Activated T-helper 2 cell treated with anti-CD3 and anti-CD28 coated beads, Interferon-gamma antibody, Interleukin-2, Interleukin-4, amounts not matched to agents 10 μg/mL and 5 μg/mL and 100 μg/mL, durations not matched to agents 14 hours and 24 hours and 36 hours (primary cell): ENCODE data around the gene BASP1. TPM values are rescaled to one million over a fixed set of nuclear protein-coding genes. Genes with fewer than 3 reads are reported as not detected.
"Not testable (repeated sequence)": the region's sequence is repeated elsewhere in the genome, so short reads cannot be mapped to it uniquely, and the experiment has no call there.

Experiments used
- DNase-seq: peaks from one replicate; pipeline ENCODE4 v3.0.0; 2021; ENCODE audit warnings: low spot score
- H3K27ac Mint-ChIP-seq: one replicate; pipeline ENCODE4 v1.8.0; 2021; ENCODE audit warnings: mixed read lengths
- H3K27me3 Mint-ChIP-seq: one replicate; pipeline ENCODE4 v1.8.0; 2021; ENCODE audit warnings: low read depth, mixed read lengths
- H3K36me3 Mint-ChIP-seq: one replicate; pipeline ENCODE4 v1.8.0; 2021; ENCODE audit warnings: low read depth, mixed read lengths
- H3K4me1 Mint-ChIP-seq: one replicate; pipeline ENCODE4 v1.8.0; 2021; ENCODE audit warnings: low read depth, mixed read lengths
- H3K4me3 Mint-ChIP-seq: one replicate; pipeline ENCODE4 v1.8.0; 2021; ENCODE audit warnings: low read depth, mild to moderate bottlenecking, moderate library complexity, mixed read lengths
- H3K9me3 Mint-ChIP-seq: one replicate; pipeline ENCODE4 v1.8.0; 2021; ENCODE audit warnings: mixed read lengths
- intact Hi-C: fragments of 100-400 bp; cut with micrococcal nuclease; formaldehyde crosslinking; loops from one replicate; pipeline ENCODE4 v1.15.1; 2023
- total RNA-seq: library from RNA; stranded (reverse); gene quantifications from 2 replicates; pipeline ENCODE4 v1.2.3, GENCODE V29; 2022

Gene BASP1
- total RNA-seq, 1 donor from 2014 or later: 0.73 TPM

DNA sequence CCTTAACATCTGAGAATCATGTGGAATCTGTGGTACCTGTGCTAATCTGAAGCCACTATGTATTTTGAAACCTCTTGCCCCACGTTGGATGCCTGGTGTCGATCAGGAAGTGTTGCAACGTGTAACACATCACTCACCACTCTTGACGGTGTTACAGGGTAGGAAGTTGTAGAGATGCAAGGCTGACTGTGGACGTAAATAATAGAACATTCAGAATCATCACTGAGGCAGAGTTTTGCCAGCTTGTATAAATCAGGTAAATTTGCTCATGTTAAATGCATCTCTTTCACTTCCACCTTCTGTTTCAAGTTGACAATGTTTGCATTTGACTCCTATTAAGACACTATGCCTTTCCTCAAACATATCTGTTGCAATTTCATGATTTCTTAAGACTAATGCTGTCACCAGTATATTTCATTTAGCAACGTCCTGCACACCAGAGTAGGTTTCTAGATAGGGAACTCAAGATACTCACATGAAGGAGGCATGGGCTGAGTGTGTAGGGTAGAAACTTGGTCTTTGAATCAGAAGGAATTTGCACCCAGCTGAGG, 38.1 kb downstream of the BASP1 start:
- intact Hi-C loops: no loop called here

DNA sequence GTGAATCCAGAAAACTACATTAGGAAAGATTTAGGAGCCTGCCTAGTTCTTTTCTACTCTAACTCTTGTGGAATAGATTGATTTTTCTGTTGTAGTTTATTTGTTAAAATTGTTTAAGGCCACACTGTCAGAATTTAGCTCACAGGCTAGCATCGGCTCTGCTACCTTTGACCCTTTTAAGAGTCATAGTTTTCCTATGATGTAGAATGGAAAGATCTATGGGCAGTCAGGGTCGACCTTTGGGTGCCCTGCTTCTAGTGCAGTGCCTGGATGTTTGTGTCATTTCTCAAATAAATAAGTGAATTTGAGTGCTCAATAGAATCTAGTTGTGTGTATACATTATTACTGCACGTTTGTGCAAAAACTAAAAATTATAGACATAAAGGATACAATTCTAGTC, 38.7 kb downstream of the BASP1 start:
- Mint-ChIP-seq H3K27ac (no peak overlapping the region), H3K27me3 (no peaks in the 10 kb centered on the region), H3K9me3 (peaks cover 3% of the 10 kb centered on the region), H3K4me3 (no peak overlapping the region), H3K4me1 (no peaks in the 10 kb centered on the region), H3K36me3 (no peaks in the 10 kb centered on the region)
- DNase-seq: no peak
- intact Hi-C loops: no loop called here

More for the DNA sequence above, 38.1 kb downstream of the BASP1 start:
- DNase-seq: no peak
- peaks cover 3% of the 10 kb centered on the region for H3K9me3 Mint-ChIP-seq
- H3K27ac Mint-ChIP-seq: no peak overlapping the region
- H3K27me3 Mint-ChIP-seq: no peaks in the 10 kb centered on the region
- no peaks in the 10 kb centered on the region for H3K4me1 Mint-ChIP-seq
- no peaks in the 10 kb centered on the region for H3K36me3 Mint-ChIP-seq
- no peak overlapping the region for H3K4me3 Mint-ChIP-seq

DNA sequence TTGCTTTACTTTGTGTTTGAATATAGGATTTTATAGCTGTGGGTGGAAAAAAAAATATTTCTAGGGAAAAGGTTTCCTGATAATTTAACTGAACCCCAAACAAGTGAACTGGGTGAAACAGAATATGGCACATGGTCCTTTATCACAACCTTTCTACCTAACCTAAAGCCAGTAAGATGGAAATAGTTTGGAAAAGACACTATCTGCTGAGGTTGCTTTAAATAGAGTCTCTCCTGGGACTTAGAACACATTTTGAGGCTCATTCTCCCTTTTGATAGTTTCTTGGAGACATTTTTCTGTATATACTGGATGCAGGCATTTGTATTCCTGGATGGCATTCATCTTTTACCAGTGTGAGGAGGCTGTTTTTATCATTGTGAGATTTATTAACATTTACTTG, 39.4 kb downstream of the BASP1 start:
- H3K4me3 Mint-ChIP-seq: no peak overlapping the region
- H3K36me3 Mint-ChIP-seq: no peaks in the 10 kb centered on the region
- intact Hi-C loops: no loop called here
- H3K27me3 Mint-ChIP-seq: no peaks in the 10 kb centered on the region
- H3K27ac Mint-ChIP-seq: no peak overlapping the region
- peaks cover 3% of the 10 kb centered on the region for H3K9me3 Mint-ChIP-seq
- no peak for DNase-seq
- H3K4me1 Mint-ChIP-seq: no peaks in the 10 kb centered on the region

DNA sequence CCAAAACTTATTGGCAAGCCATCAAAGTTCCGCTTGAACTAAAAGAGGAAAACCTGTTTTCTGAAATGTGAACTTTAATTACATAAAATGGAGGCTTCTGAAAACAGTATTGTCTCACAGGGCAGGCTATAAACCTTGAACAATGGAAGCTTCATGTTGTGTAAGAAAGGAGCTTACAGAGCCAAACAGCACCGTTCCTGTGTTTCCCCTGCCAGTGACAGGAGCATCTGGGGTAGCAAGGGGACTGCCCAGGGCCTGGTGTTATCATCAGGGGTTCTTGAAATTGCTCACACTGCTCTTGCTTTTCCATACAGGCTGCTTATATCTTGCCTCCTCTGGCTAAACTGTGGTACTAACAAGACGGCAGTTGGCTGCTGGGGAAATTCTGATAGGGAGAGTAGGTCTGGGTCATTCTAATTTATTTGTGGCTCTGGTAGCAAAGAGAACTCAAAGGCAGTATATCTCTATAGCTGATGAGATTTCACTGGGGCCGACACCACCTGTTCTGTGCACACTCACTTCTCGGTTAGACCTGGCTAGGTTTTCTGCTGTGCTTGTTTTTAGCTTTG, 40.4 kb downstream of the BASP1 start:
- peaks cover 3% of the 10 kb centered on the region for H3K9me3 Mint-ChIP-seq
- intact Hi-C loops: no loop called here

DNA sequence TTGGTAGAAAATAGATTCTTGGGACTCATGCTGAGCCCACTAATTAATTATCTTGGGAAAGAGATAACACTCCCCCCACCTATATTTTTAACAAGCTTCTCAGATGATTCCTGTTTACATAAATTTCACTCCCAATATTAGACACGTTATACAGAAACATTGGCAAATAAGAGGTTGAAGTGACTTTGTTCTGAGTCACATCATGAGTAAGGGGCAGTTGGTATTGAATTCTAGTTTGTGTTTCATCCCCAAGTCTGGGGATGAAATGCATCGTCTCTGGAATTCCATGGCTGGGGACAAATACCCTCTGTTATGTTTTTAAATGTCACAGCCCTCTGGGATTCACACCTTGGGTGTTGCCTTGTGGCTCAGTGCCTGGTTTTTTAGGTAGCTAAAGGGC, 41.0 kb downstream of the BASP1 start:
- no peak for DNase-seq
- no peaks in the 10 kb centered on the region for H3K36me3 Mint-ChIP-seq
- intact Hi-C loops: no loop called here
- H3K4me3 Mint-ChIP-seq: no peak overlapping the region
- no peaks in the 10 kb centered on the region for H3K4me1 Mint-ChIP-seq
- H3K9me3 Mint-ChIP-seq: peaks cover 3% of the 10 kb centered on the region
- H3K27ac Mint-ChIP-seq: no peak overlapping the region
- no peaks in the 10 kb centered on the region for H3K27me3 Mint-ChIP-seq

More for the DNA sequence above, 40.4 kb downstream of the BASP1 start:
- H3K4me1 Mint-ChIP-seq: no peaks in the 10 kb centered on the region
- H3K27ac Mint-ChIP-seq: no peak overlapping the region
- H3K27me3 Mint-ChIP-seq: no peaks in the 10 kb centered on the region
- H3K4me3 Mint-ChIP-seq: no peak overlapping the region
- no peak for DNase-seq
- no peaks in the 10 kb centered on the region for H3K36me3 Mint-ChIP-seq

DNA sequence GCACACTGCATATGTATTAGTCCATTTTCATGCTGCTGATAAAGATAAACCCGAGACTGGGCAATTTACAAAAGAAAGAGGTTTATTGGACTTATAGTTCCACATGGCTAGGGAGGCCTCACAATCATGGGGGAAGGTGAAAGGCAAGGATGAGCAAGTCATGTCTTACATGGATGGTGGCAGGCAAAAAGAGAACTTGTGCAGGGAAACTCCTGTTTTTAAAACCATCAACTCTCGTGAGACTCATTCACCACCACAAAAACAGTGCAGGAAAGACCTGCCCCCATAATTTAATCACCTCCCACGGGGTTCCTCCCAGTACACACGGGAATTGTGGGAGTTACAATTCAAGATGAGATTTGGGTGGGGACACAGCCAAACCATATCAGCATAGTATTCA, 41.6 kb downstream of the BASP1 start:
- intact Hi-C loops, H3K27me3 Mint-ChIP-seq, H3K4me3 Mint-ChIP-seq, H3K9me3 Mint-ChIP-seq, DNase-seq, H3K27ac Mint-ChIP-seq, H3K4me1 Mint-ChIP-seq, H3K36me3 Mint-ChIP-seq: not testable (repeated sequence)

DNA sequence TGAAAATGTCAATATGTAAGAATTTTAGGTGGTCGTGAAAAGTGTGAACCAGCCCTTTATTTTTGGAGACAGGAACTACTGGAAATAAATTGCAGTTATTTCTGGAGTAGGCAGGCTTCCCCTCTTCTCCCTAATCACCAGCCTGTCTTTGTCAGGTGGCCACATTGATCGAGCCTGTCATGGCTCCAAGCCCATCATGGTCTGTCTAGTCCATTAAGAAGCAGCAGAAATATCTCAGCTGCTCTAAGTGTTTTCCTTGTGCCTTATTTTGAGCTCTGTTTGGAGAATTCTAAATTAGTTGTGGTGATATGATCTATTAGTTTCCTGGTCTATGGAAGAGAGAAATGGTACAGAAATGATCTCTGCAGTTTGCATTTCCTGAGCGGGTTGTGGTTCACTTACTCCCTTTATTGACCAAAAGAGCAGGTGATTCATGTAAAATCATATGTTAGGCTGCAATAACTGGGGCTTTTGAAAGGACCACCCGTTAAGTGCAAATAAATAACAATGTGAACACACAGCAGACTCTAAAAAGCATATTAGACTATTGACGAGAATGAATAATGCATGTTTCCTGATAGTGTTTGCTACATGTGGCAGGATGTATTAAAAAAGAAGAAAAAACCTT, 42.3 kb downstream of the BASP1 start:
- Mint-ChIP-seq H3K4me3 (no peak overlapping the region), H3K27me3 (no peaks in the 10 kb centered on the region), H3K9me3 (peaks cover 3% of the 10 kb centered on the region), H3K27ac (no peak overlapping the region), H3K36me3 (no peaks in the 10 kb centered on the region), H3K4me1 (no peaks in the 10 kb centered on the region)
- DNase-seq: no peak
- intact Hi-C loops: no loop called here

DNA sequence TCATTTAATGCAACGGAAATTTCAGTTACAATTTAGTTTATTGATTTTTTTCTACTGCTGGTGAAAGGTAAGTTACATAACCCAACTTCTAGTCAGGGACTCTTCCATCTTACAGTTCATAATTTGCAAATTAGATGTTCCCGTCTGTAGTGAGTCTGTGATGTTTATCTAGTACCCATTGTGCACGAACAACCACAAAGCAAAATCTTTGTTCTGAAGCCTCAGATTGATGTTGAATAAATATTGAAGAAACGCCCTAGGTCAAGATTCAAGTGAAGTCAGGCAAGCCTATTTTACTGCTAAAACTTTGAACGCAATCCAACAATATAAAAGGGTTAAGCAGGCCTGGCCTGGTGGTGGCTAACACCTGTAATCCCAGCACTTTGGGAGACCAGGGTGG, 43.1 kb downstream of the BASP1 start:
- H3K27ac Mint-ChIP-seq: no peak overlapping the region
- intact Hi-C loops: no loop called here
- H3K36me3 Mint-ChIP-seq: no peaks in the 10 kb centered on the region
- H3K4me1 Mint-ChIP-seq: no peaks in the 10 kb centered on the region
- H3K4me3 Mint-ChIP-seq: no peak overlapping the region
- no peaks in the 10 kb centered on the region for H3K27me3 Mint-ChIP-seq
- H3K9me3 Mint-ChIP-seq: peaks cover 3% of the 10 kb centered on the region
- DNase-seq: no peak

DNA sequence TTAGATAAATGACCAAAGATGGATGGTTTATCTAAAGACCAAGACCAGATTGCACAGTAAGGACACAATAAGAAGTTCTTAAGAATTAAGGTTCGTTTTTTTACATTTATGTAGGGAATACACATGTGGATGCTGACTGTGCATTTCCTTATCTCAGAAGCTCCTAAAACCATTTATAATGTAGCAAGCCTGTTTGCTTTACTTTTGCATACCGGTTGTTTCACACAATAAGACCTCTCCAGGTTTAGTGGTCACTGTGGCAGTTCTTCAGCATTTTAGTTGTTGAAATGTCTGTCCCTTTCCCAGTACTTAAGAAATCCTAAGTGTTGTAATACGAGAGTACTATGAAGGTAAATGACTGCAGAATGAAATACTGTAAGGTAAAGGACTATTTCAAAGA, 43.6 kb downstream of the BASP1 start:
- Mint-ChIP-seq H3K27ac (no peak overlapping the region), H3K36me3 (no peaks in the 10 kb centered on the region), H3K9me3 (peaks cover 3% of the 10 kb centered on the region), H3K4me3 (no peak overlapping the region), H3K27me3 (no peaks in the 10 kb centered on the region), H3K4me1 (no peaks in the 10 kb centered on the region)
- intact Hi-C loops: no loop called here
- no peak for DNase-seq

DNA sequence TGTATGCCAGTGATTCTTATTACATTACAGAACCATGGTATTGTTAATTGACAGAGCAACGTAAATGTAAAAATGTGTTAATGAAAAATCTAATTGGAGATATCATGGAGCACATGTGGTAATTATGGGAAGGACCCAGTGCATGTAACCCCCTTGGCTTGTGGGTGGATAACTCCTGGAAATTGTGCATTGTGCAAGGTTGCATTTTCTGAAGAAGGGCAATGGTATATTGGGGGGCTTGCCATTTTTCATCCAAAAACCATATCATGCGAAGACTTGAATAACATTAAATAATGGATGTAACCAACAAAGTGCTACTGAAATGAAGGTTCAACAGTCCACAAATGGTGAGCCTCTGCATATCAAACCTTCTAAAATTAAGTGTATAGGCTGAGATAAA, 47.6 kb downstream of the BASP1 start:
- Mint-ChIP-seq H3K9me3 (peaks cover 3% of the 10 kb centered on the region), H3K4me3 (no peak overlapping the region), H3K36me3 (no peaks in the 10 kb centered on the region), H3K27me3 (no peaks in the 10 kb centered on the region), H3K4me1 (no peaks in the 10 kb centered on the region), H3K27ac (no peak overlapping the region)
- no peak for DNase-seq
- intact Hi-C loops: no loop called here

DNA sequence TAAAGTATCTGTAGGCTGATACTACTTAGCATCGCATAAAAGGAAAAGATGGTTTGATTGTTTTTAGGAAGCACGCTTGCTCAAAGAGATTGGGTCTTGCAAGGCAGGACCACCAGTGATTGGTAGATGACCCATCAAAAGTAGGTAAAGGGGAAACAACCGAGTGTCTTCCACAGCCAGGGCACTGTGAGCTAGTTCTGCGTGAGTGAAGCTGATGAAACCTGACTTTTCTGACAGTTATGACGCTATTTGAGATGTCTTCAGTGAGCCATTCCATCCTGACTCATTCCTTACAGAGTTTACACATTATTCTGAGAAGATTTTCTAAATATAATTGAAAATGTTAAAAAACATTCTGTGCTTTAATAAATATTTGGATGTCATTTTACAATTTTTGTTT, 49.7 kb downstream of the BASP1 start:
- no peaks in the 10 kb centered on the region for H3K27me3 Mint-ChIP-seq
- H3K27ac Mint-ChIP-seq: no peak overlapping the region
- no peak overlapping the region for H3K4me3 Mint-ChIP-seq
- no peak for DNase-seq
- H3K9me3 Mint-ChIP-seq: peaks cover 3% of the 10 kb centered on the region
- H3K4me1 Mint-ChIP-seq: no peaks in the 10 kb centered on the region
- no peaks in the 10 kb centered on the region for H3K36me3 Mint-ChIP-seq
- intact Hi-C loops: no loop called here

DNA sequence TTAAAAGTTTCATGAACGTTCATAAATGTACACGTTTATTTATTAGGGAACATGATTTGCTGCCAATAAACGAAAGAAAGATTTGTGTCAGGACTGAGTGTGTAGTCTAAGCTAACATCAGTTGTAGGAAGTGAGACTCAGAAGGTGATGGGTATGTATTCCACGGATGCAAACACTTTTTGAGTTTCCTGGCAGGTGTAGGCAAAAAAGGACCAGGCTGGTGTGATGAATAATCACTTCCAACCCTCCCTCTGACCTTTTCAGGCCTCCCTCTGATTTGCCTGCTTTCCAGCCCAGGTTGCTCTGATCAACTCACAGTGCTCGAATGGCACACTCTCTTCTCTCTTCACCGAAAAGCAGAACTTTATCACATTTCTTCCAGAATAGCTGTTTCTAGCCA, 51.8 kb downstream of the BASP1 start:
- peaks cover 3% of the 10 kb centered on the region for H3K9me3 Mint-ChIP-seq
- H3K4me3 Mint-ChIP-seq: no peak overlapping the region
- no peaks in the 10 kb centered on the region for H3K27me3 Mint-ChIP-seq
- no peak overlapping the region for H3K27ac Mint-ChIP-seq
- H3K36me3 Mint-ChIP-seq: no peaks in the 10 kb centered on the region
- H3K4me1 Mint-ChIP-seq: no peaks in the 10 kb centered on the region
- intact Hi-C loops: no loop called here
- no peak for DNase-seq

DNA sequence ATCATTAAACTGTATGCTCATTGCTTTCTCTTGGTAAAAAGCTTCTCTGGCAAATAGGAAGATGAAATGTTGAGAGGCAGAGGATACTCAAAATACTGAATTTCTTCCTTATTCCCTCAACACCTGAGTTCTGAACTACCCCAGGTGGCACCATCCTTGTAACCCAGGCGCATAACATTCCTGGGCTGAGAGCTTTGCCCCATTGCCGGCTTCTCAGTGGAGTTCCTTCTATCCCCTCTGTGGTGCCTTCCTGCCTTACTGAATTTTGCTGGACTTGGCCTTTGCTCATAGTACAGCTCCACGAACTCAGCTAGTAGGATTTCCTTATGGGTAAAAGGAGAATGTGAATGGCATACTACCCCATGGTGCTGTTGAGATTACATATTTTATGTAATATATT, 54.7 kb downstream of the BASP1 start:
- DNase-seq: no peak
- no peak overlapping the region for H3K27ac Mint-ChIP-seq
- H3K36me3 Mint-ChIP-seq: no peaks in the 10 kb centered on the region
- no peaks in the 10 kb centered on the region for H3K27me3 Mint-ChIP-seq
- H3K9me3 Mint-ChIP-seq: peaks cover 3% of the 10 kb centered on the region
- no peaks in the 10 kb centered on the region for H3K4me1 Mint-ChIP-seq
- no peak overlapping the region for H3K4me3 Mint-ChIP-seq
- intact Hi-C loops: no loop called here
